Bone marrow (tissue), 2 donors: ENCODE results near the gene PPTC7.
"Not testable (repeated sequence)": the region's sequence is repeated elsewhere in the genome, so short reads cannot be mapped to it uniquely, and the experiment has no call there.

Experiments used
- DNase-seq, 2 donors: peaks; one replicate each; lab custom pipeline; 2025; lab: John Stamatoyannopoulos, UW

The PPTC7 gene

DNA sequence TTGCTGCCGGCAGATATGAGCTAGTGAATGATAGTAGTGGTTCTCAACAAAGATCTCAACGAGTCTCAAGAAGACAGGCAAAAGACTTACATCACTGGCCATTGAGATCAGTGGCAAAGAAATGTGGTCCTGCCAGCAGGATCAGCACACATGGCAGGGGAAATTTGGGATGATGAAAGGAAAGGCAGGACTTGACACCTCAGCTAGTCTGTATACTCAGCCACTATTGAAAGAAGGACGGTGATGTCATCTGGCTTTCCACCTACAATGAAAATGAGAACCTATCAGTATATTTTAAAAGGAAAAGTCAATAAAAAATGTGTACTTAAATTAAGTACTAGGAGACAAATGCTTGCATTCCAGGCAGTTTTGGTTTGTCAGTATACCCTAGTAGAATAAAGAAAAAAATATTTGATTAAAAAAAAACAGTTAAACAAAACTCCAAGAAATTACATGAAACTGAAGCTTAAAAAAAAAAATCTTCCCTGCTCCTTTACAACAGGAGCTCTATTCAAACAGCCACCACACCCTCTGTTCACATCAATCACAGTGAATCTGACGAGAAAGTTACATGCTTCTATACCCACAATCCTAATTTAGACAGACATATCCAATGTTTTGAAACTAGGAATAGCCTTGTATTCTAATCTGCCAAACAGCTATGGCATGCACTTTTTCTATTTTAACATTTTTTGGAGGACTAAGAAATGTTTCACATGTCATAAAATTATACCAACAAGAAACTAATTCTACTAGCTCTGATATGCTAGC lies 46.1 kb downstream of the PPTC7 start:
- DNase-seq, result no peak

GRCh38 chr12:110534811-110535210 lies 48.3 kb downstream of the PPTC7 start:
- DNase-seq, result no peak

- no peak for DNase-seq
Observed at GRCh38 chr12:110533607-110534006, 49.5 kb downstream of the PPTC7 start.

DNA sequence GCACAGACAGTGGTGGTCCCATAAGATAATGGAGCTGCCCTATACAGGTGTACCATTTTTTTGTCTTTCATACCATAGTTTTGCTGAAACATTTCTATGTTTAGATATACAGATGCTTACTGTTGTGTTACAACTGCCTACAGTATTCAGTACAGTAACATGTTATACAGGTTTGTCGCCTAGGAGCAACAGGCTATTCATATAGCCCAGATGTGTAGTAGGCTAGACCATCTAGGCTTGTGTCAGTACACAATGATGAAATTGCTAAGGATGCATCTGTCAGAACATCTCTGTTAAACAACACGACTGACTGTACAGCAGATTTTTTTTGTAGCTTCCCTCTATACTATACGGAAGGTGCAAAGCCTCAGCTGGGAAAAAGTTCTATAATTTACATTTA lies 50.5 kb downstream of the PPTC7 start:
- no peak for DNase-seq

DNA sequence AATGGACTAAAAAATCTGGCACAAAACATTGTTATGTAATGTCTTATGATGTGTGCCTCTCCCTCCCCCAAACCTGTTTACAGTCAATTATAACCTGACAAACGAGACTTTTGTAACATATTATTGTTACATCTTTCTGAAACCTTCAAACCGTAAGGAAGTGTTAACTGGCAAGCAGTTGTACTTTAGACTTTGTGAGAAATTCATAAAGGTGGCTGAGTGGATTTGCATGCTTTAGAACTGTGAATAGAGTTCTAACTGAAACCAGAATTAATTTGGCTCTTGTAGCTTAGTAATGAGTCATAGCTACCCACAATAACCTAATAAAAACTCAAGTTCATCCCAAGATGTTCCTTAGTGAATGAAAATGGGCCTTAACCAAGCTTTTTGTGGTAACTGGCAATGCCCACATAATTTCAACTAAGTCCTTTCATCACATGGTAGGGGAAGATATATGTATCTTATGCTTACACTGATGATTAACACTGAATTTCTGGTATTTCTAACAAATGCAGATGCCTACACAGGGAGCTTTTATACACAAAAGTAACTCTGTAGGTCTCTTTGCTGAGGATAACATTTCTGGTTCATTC lies 51.3 kb downstream of the PPTC7 start:
- no peak for DNase-seq

- DNase-seq, result no peak
Observed at GRCh38 chr12:110530511-110530910, 52.6 kb downstream of the PPTC7 start.

DNA sequence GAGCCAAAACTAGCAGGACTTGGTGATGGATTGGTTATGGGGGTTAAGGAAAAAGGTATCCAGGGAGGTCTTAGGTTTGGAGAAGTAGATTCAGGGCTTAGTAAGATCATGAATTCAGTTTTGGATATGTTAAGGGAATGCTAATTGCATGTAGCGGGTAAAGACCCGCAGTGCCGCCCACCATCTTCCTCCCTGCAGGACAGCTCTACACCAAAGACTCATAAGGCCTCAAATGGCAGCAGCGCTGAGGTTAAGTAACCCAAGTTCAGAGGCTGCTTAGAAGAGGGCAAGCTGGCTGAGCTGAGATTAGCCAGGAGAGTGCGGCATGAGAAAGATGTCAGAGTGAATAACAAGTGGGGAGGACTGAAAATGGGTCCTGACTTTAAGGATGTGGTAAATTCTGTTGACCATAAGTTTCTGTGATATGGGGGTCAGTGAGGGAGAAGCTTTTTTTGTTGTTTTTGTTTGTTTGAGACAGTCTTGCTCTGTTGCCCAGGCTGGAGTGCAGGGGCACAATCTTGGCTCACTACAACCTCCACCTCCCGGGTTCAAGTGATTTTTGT lies 54.8 kb downstream of the PPTC7 start:
- no peak for DNase-seq

GRCh38 chr12:110520876-110521712 lies 62.0 kb downstream of the PPTC7 start:
- DNase-seq, result not testable (repeated sequence)

GRCh38 chr12:110518014-110518413 lies 65.1 kb downstream of the PPTC7 start:
- DNase-seq, result not testable (repeated sequence)

DNA sequence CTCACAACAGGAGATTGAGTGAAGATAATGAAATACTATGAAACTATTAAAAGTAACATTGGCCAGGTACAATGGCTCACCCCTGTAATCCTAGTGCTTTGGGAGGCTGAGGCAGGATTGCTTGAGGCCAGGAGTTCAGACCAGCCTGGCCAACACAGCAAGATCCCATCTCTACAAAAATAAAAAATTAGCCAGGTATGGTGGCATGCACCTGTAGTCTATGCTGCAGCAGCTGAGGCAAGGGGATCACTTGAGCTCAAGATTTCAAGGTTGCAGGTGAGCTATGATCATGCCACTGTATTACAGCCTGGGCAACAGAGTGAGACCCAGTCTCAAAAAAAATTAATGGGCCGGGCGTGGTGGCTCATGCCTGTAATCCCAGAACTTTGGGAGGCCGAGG lies 66.1 kb downstream of the PPTC7 start:
- DNase-seq, result no peak

DNA sequence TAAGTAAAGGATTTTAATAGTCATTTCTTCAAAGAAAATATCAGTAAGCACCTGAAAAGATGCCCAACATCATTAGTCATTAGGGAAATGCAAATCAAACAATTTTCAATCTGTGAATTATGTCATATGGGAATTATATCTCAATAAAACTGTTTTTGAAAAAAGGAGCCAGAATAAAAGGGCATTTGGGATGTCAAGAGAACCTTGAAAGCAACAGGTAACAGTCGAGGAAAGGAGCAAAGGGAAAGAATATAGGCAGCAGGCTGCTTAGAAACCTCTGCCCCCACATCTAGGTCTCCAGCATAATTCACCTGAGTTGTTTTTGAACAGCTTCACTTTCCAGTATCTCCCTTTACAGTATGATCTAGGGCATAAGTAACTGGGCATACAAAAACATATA lies 68.8 kb downstream of the PPTC7 start:
- no peak for DNase-seq

GRCh38 chr12:110513842-110514241 lies 69.3 kb downstream of the PPTC7 start:
- DNase-seq, result no peak

DNA sequence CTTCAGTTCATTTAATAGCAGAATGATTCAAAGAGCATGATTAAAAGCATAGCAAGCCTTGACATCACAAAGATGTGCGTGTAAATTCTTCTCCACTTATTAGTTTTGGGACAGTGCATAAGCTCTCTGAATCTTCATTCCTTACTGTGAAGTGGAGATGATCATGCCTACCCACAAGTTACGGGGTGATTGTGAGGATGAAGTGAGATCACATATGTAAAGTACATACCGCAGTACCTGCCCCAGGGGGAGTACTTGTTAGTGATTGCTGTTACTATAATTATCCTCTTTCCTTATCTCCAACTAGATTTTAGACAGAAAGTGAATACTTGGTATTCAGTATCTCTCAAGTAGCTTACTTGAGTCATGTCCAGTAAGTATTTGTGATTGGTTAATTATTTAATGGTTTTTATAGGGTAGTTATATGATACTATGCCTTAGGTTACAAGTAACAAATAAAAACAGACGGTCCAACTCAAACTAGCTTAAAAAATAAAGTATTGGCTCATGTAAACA lies 75.0 kb downstream of the PPTC7 start:
- DNase-seq, result no peak

- no peak for DNase-seq
Observed at GRCh38 chr12:110505332-110505731, 77.8 kb downstream of the PPTC7 start.

- no peak for DNase-seq
Observed at GRCh38 chr12:110503432-110503831, 79.7 kb downstream of the PPTC7 start.

- DNase-seq, result peak; percentile 93 to 99
Observed at GRCh38 chr12:110501752-110502738, 81.1 kb downstream of the PPTC7 start, which contains the start of the genes RAD9B and VPS29. Gene RAD9B, plus strand, starts transcription at chr12:110502331. Its CDS starts 7 bp downstream, at chr12:110502338. Gene VPS29, minus strand, starts transcription at chr12:110502111. Its CDS starts 60 bp downstream, at chr12:110502051.

GRCh38 chr12:110501399-110501751 lies 81.7 kb downstream of the PPTC7 start:
- peak in 1 of 2 donors; percentile 52 for DNase-seq

DNA sequence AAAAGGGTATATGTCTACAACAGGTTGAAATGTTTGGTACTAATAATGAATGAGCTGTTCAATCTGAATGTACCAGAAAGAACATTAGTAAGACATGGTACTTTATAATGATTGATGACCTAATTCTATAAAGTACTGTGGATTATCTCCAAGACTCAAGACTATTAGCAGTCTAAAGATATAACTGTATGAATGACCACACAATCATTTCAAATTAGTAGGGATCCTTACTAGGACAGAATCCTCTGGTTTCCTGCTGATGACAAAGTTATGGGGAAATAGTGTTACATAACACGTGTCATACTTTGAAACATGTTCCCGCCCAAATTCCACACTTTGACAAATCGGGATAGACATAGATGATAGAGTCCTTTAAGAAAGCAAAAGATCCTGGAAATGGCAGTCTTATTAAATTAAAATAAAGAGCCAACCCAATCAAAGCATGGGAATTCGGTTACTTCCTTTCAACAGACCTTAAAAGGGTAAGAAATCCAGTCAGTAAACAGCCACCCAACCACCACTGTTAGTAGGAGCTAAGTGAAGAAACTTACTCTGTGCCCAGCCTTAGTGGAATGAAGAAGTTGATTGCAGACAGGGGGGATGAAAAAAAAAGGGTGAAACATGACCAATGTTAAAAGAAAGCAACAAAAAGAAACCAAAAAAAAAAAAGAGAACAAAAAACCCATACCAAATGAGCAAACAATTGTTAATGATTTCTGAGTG lies 84.0 kb downstream of the PPTC7 start:
- DNase-seq, result peak in 1 of 2 donors; percentile 45
